Keratinocyte (primary cell): ENCODE data around the gene VAC14. TPM values are rescaled to one million over a fixed set of nuclear protein-coding genes. Genes with fewer than 3 reads are reported as not detected.

ENCODE experiments used
- DNase-seq: peaks from one replicate; pipeline ENCODE4 v3.0.0-alpha.2; 2011; ENCODE audit warnings: low read depth, missing footprints, low spot score
- FAIRE-seq: peaks from 2 replicates; lab custom pipeline; 2011; peaks lifted over from hg19 to GRCh38; lab: Jason Lieb, UNC
- H2AFZ ChIP-seq: 2 replicates; pipeline ENCODE4 v1.6.0; 2012; ENCODE audit warnings: low read length, control low read depth, inconsistent platforms; ENCODE audit not compliant: control insufficient read depth
- H3K27ac ChIP-seq: 2 replicates; pipeline ENCODE4 v1.5.1; 2011; ENCODE audit warnings: low read length; ENCODE audit not compliant: control insufficient read depth, insufficient read depth
- H3K27me3 ChIP-seq: 3 replicates; pipeline ENCODE4 v1.6.0; 2011; ENCODE audit warnings: low read length; ENCODE audit not compliant: control insufficient read depth, insufficient read depth; ENCODE audit errors: extremely low read depth
- H3K36me3 ChIP-seq, 2 experiments: 2 replicates in 1 of 2; 3 replicates in 1 of 2; pipeline ENCODE4 v1.5.1; 2011; ENCODE audit warnings: low read length in 2 of 2, mild to moderate bottlenecking in 1 of 2; ENCODE audit not compliant: control insufficient read depth in 2 of 2, insufficient read depth in 2 of 2; ENCODE audit errors: extremely low read depth in 1 of 2
- H3K4me1 ChIP-seq: 3 replicates; pipeline ENCODE4 v1.5.1; 2011; ENCODE audit warnings: low read length; ENCODE audit not compliant: control insufficient read depth, insufficient read depth; ENCODE audit errors: extremely low read depth
- H3K4me2 ChIP-seq: 3 replicates; pipeline ENCODE4 v1.6.0; 2011; ENCODE audit warnings: low read depth, low read length; ENCODE audit not compliant: control insufficient read depth, insufficient read depth; ENCODE audit errors: extremely low read depth
- H3K4me3 ChIP-seq, 3 experiments: fragments of 200-600 bp in 1 of 3; sonication (generic) in 1 of 3; 2 replicates in 2 of 3; 3 replicates in 1 of 3; pipeline ENCODE4 v1.5.1; 2011 to 2016; ENCODE audit warnings: low read length in 3 of 3, mild to moderate bottlenecking in 3 of 3, control low read depth in 2 of 3, inconsistent platforms in 1 of 3, low read depth in 1 of 3, mixed read lengths in 1 of 3, mixed run types in 1 of 3, moderate library complexity in 1 of 3; ENCODE audit not compliant: control insufficient read depth in 2 of 3, insufficient read depth in 2 of 3; ENCODE audit errors: extremely low read depth in 1 of 3
- H3K79me2 ChIP-seq: 2 replicates; pipeline ENCODE4 v1.6.0; 2012; ENCODE audit warnings: low read length; ENCODE audit not compliant: control insufficient read depth, insufficient read depth
- H3K9ac ChIP-seq: 3 replicates; pipeline ENCODE4 v1.6.0; 2011; ENCODE audit warnings: low read length; ENCODE audit not compliant: control insufficient read depth, insufficient read depth; ENCODE audit errors: extremely low read depth
- H3K9me1 ChIP-seq: 3 replicates; pipeline ENCODE4 v1.6.0; 2011; ENCODE audit warnings: low read length; ENCODE audit not compliant: control insufficient read depth, insufficient read depth; ENCODE audit errors: extremely low read depth
- H3K9me3 ChIP-seq: 2 replicates; pipeline ENCODE4 v1.5.1; 2012; ENCODE audit warnings: low read depth, low read length; ENCODE audit not compliant: control insufficient read depth
- H4K20me1 ChIP-seq: 3 replicates; pipeline ENCODE4 v1.6.0; 2011; ENCODE audit warnings: low read length; ENCODE audit not compliant: control insufficient read depth, insufficient read depth; ENCODE audit errors: extremely low read depth
- CTCF ChIP-seq, 3 experiments: IDR thresholded peaks in 1 of 3; conservative IDR thresholded peaks in 1 of 3; optimal IDR thresholded peaks in 1 of 3; 2 replicates in 2 of 3; 3 replicates in 1 of 3; pipeline versions ENCODE3 to v1.5.1; 2011; ENCODE audit warnings: low read length in 3 of 3, mild to moderate bottlenecking in 3 of 3, moderate library complexity in 2 of 3, control low read depth in 1 of 3, inconsistent platforms in 1 of 3; ENCODE audit not compliant: insufficient read depth in 2 of 3; ENCODE audit errors: extremely low read depth in 1 of 3
- EZH2 ChIP-seq: IDR thresholded peaks from one replicate; pipeline ENCODE4 v1.6.1; 2012; ENCODE audit warnings: inconsistent platforms, mild to moderate bottlenecking, low read length, moderate library complexity
- dilution Hi-C: fragments of 300-500 bp; cut with MboI; formaldehyde crosslinking; loops from one replicate; pipeline ENCODE4 v1.7.0; 2020; ENCODE audit warnings: low sequenced_read_pairs; ENCODE audit not compliant: extremely low pct_ligation_motif_present
- polyA plus RNA-seq, 5 experiments: library from polyadenylated mRNA; depleted of rRNA in 3 of 5; stranded (reverse) in 3 of 5; stranded (forward) in 1 of 5; unstranded in 1 of 5; fragments of >200 nt; gene quantifications; 1 replicate in 1 of 5; 2 replicates in 3 of 5; 3 replicates in 1 of 5; pipeline versions ENCODE4 v1.2.1 to v1.2.3, GENCODE V29; 2011 to 2012; ENCODE audit warnings: missing spikeins in 2 of 5, low read depth in 1 of 5, low replicate concordance in 1 of 5

VAC14 gene
- polyA plus RNA-seq, 1 donor (not counting 4 experiments of a cell fraction or from before 2014, with no cell fraction given), result 15.9 TPM

GRCh38 chr16:70770291-70770625 is 30.7 kb downstream of the VAC14 start:
- no peak overlapping the region for H3K4me2 ChIP-seq
- H3K4me3 ChIP-seq, result no peak overlapping the region
- H3K79me2 ChIP-seq, result no peaks in the 10 kb centered on the region
- no peaks in the 10 kb centered on the region for H4K20me1 ChIP-seq
- H3K9ac ChIP-seq, result no peak overlapping the region
- TF ChIP-seq CTCF (optimal IDR thresholded peaks at IDR 0.05 in 1 of 3, IDR thresholded peaks at IDR 0.05 in 1 of 3, conservative IDR thresholded peaks at IDR 0.05 in 1 of 3; ENCODE audit: extremely low read depth in 1 of 3, insufficient read depth in 2 of 3, low read length in 3 of 3), result no peak
- no peaks in the 10 kb centered on the region for H3K9me3 ChIP-seq
- H3K4me1 ChIP-seq, result peaks cover 25% of the 10 kb centered on the region
- H3K27ac ChIP-seq, result no peak overlapping the region
- dilution Hi-C loops, result no loop called here
- peaks cover 5 to 13% of the 10 kb centered on the region in 2 experiments for H3K36me3 ChIP-seq
- FAIRE-seq (no peak), DNase-seq (no peak)
- no peak overlapping the region for H2AFZ ChIP-seq
- peaks cover 3% of the 10 kb centered on the region for H3K9me1 ChIP-seq
- no peaks in the 10 kb centered on the region for H3K27me3 ChIP-seq

- H3K9ac ChIP-seq, result no peak overlapping the region
- H4K20me1 ChIP-seq, result no peaks in the 10 kb centered on the region
- DNase-seq (no peak), FAIRE-seq (no peak)
- dilution Hi-C loops, result no loop called here
- H3K27me3 ChIP-seq, result no peaks in the 10 kb centered on the region
- H3K4me2 ChIP-seq, result no peak overlapping the region
- H3K9me1 ChIP-seq, result peaks cover 3% of the 10 kb centered on the region
- H2AFZ ChIP-seq, result no peak overlapping the region
- H3K27ac ChIP-seq, result no peak overlapping the region
- no peak for TF ChIP-seq CTCF (optimal IDR thresholded peaks at IDR 0.05 in 1 of 3, IDR thresholded peaks at IDR 0.05 in 1 of 3, conservative IDR thresholded peaks at IDR 0.05 in 1 of 3; ENCODE audit: extremely low read depth in 1 of 3, insufficient read depth in 2 of 3, low read length in 3 of 3)
- TF ChIP-seq EZH2, result no peak
- H3K9me3 ChIP-seq, result no peaks in the 10 kb centered on the region
- peaks cover 5 to 13% of the 10 kb centered on the region in 2 experiments for H3K36me3 ChIP-seq
- H3K79me2 ChIP-seq, result no peaks in the 10 kb centered on the region
- peaks cover 25% of the 10 kb centered on the region for H3K4me1 ChIP-seq
- H3K4me3 ChIP-seq, result no peak overlapping the region
These were observed 31.2 kb downstream of the VAC14 start for GRCh38 chr16:70769761-70770160.
